Measurements from ENCODE around the gene ZNF217.

ZNF217 gene

GRCh38 chr20:53593466-53594007 lies at the start of gene ZNF217:
TSS of gene ZNF217 (minus strand) at chr20:53593839. CDS start at chr20:53582826, 11,013 bp downstream.
- TF ChIP-seq TAF1 (IDR thresholded peaks at IDR 0.05; ENCODE audit: low read depth): 0 out of 2 replicates have a peak, but pooled peaks have one; percentile 5

GRCh38 chr20:53643031-53643832 lies 49.6 kb upstream of the ZNF217 start:
- TF ChIP-seq CEBPB (IDR thresholded peaks at IDR 0.05) (no peak), CREB1 (IDR thresholded peaks at IDR 0.05; ENCODE audit: low read depth) (no peak), REST (IDR thresholded peaks at IDR 0.05; ENCODE audit: low read depth) (no peak), USF1 (IDR thresholded peaks at IDR 0.05) (no peak), RAD21 (IDR thresholded peaks at IDR 0.05; ENCODE audit: low read depth) (no peak), MAX (IDR thresholded peaks at IDR 0.05) (no peak), TEAD4 (IDR thresholded peaks at IDR 0.05) (no peak), EP300 (IDR thresholded peaks at IDR 0.05; ENCODE audit: borderline replicate concordance) (no peak), NFIC (IDR thresholded peaks at IDR 0.05) (no peak), TAF1 (IDR thresholded peaks at IDR 0.05; ENCODE audit: low read depth) (no peak)

- TF ChIP-seq TCF12 (IDR thresholded peaks at IDR 0.05; ENCODE audit: low read depth) (no peak), TEAD4 (IDR thresholded peaks at IDR 0.05) (no peak), TAF1 (IDR thresholded peaks at IDR 0.05; ENCODE audit: low read depth) (no peak), CREB1 (IDR thresholded peaks at IDR 0.05; ENCODE audit: low read depth) (no peak), RAD21 (IDR thresholded peaks at IDR 0.05; ENCODE audit: low read depth) (0 out of 2 replicates have a peak, but pooled peaks have one; percentile 2)
These were observed 48.8 kb upstream of the ZNF217 start for GRCh38 chr20:53642196-53643030.

GRCh38 chr20:53639647-53640440 lies 46.2 kb upstream of the ZNF217 start:
- no peak for TF ChIP-seq FOXM1 (IDR thresholded peaks at IDR 0.05; ENCODE audit: borderline replicate concordance, low read depth)
- no peak for TF ChIP-seq TAF1 (IDR thresholded peaks at IDR 0.05; ENCODE audit: low read depth)
- no peak for TF ChIP-seq CREB1 (IDR thresholded peaks at IDR 0.05; ENCODE audit: low read depth)
- no peak for TF ChIP-seq ZBTB7A (IDR thresholded peaks at IDR 0.05; ENCODE audit: low read depth)
- no peak for TF ChIP-seq NFIC (IDR thresholded peaks at IDR 0.05)

- TF ChIP-seq USF1 (IDR thresholded peaks at IDR 0.05) (no peak), TAF1 (IDR thresholded peaks at IDR 0.05; ENCODE audit: low read depth) (no peak), CEBPB (IDR thresholded peaks at IDR 0.05) (no peak), EP300 (IDR thresholded peaks at IDR 0.05; ENCODE audit: borderline replicate concordance) (no peak), CREB1 (IDR thresholded peaks at IDR 0.05; ENCODE audit: low read depth) (no peak), REST (IDR thresholded peaks at IDR 0.05; ENCODE audit: low read depth) (no peak), NFIC (IDR thresholded peaks at IDR 0.05) (no peak)
These were observed 45.5 kb upstream of the ZNF217 start for GRCh38 chr20:53639128-53639527.

Data from Ishikawa (cell line).